OCI-LY3 (cell line): ENCODE data around the gene CD6.

Experiments
- EZH2phosphoT487 ChIP-seq: fragments of 200-600 bp; shearing (Covaris generic); IDR thresholded peaks from 2 replicates; pipeline ENCODE4 v1.6.1; 2018; ENCODE audit warnings: antibody characterized with exemption, mixed run types, low read depth
- TF ChIP-seq, protein P1 (sequence below): fragments of 200-600, 300-600 bp; sonication (generic); IDR thresholded peaks from 2 replicates; pipeline ENCODE4 v1.5.1; 2014; ENCODE audit warnings: antibody characterized with exemption, low read length, low read depth

DNA sequence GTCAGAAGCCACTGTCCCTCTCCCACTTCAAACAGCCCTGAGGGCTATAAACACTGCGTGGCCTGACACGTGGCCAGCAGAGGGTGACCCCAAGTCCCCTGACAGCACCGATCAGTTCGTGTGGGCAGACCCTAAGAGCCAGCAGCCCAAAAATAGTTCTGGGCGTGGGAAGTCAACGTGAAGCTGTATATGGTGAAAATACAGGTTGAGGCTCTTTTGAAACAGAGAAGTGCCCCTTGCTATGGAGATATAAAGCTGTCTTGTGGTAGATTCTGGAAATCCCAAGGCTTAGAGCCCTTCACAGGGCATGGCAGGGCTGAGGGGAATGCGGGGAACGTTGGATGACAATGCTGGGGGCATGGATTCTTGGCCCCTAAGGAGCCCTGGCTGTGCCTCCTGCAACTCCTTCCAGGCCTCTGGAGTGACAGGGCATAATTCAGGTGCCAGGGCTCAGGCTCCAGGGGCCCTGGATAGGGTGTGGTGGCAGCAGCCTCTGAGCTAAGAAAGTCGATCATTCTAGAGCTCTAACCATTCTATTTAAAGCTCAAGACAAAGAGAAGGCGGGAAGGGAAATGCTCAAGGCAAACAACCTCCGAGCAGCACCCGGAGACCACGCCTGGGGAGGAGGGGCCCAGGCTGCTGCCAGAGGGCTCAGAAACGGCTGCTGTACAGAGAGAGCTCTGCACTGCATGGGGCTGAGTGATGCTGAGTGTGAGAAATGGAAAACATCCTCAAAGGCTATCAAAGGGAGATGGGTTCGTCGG lies 70.5 kb downstream of the CD6 start:
- TF ChIP-seq EZH2phosphoT487, result no peak
- TF ChIP-seq, protein P1, sequence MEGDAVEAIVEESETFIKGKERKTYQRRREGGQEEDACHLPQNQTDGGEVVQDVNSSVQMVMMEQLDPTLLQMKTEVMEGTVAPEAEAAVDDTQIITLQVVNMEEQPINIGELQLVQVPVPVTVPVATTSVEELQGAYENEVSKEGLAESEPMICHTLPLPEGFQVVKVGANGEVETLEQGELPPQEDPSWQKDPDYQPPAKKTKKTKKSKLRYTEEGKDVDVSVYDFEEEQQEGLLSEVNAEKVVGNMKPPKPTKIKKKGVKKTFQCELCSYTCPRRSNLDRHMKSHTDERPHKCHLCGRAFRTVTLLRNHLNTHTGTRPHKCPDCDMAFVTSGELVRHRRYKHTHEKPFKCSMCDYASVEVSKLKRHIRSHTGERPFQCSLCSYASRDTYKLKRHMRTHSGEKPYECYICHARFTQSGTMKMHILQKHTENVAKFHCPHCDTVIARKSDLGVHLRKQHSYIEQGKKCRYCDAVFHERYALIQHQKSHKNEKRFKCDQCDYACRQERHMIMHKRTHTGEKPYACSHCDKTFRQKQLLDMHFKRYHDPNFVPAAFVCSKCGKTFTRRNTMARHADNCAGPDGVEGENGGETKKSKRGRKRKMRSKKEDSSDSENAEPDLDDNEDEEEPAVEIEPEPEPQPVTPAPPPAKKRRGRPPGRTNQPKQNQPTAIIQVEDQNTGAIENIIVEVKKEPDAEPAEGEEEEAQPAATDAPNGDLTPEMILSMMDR, result no peak
